RCC 7860 (cell line): ENCODE results near the gene OBSCN.
"Not testable (repeated sequence)": the region's sequence is repeated elsewhere in the genome, so short reads cannot be mapped to it uniquely, and the experiment has no call there.

Experiments
- DNase-seq: peaks from one replicate; pipeline ENCODE4 v3.0.0-alpha.2; 2015; ENCODE audit warnings: low spot score
- FAIRE-seq: peaks from 2 replicates; lab custom pipeline; 2012; peaks lifted over from hg19 to GRCh38; lab: Jason Lieb, UNC

The OBSCN gene

GRCh38 chr1:228256626-228257375 lies 49.0 kb downstream of the OBSCN start:
- FAIRE-seq: no peak

GRCh38 chr1:228258486-228258885 lies 50.6 kb downstream of the OBSCN start:
- FAIRE-seq: no peak
- no peak for DNase-seq

More at GRCh38 chr1:228256626-228257375, 49.0 kb downstream of the OBSCN start:
- DNase-seq: no peak

- DNase-seq (no peak), FAIRE-seq (no peak)
Observed at GRCh38 chr1:228259368-228259894, 51.6 kb downstream of the OBSCN start.

GRCh38 chr1:228259951-228260350 lies 52.1 kb downstream of the OBSCN start:
- no peak for DNase-seq
- FAIRE-seq: no peak

GRCh38 chr1:228261706-228262105 lies 53.9 kb downstream of the OBSCN start:
- DNase-seq (no peak), FAIRE-seq (no peak)

- DNase-seq (no peak), FAIRE-seq (no peak)
Observed at GRCh38 chr1:228262475-228262874, 54.6 kb downstream of the OBSCN start.

GRCh38 chr1:228263636-228264035 lies 55.8 kb downstream of the OBSCN start:
- DNase-seq: no peak
- no peak for FAIRE-seq

- DNase-seq (no peak), FAIRE-seq (no peak)
Observed at GRCh38 chr1:228264090-228264829, 56.4 kb downstream of the OBSCN start.

GRCh38 chr1:228265167-228265566 lies 57.3 kb downstream of the OBSCN start:
- no peak for DNase-seq
- FAIRE-seq: no peak

- DNase-seq (no peak), FAIRE-seq (no peak)
Observed at GRCh38 chr1:228267962-228268880, 60.4 kb downstream of the OBSCN start.

- no peak for DNase-seq
- no peak for FAIRE-seq
Observed at GRCh38 chr1:228268881-228269265, 61.0 kb downstream of the OBSCN start.

GRCh38 chr1:228269431-228269830 lies 61.6 kb downstream of the OBSCN start:
- not testable (repeated sequence) for FAIRE-seq, DNase-seq

GRCh38 chr1:228270032-228270431 lies 62.2 kb downstream of the OBSCN start:
- FAIRE-seq (no peak), DNase-seq (no peak)

- no peak for DNase-seq
- no peak for FAIRE-seq
Observed at GRCh38 chr1:228271701-228272251, 63.9 kb downstream of the OBSCN start.

GRCh38 chr1:228272331-228272791 lies 64.5 kb downstream of the OBSCN start:
- no peak for FAIRE-seq
- no peak for DNase-seq

- FAIRE-seq (no peak), DNase-seq (no peak)
Observed at GRCh38 chr1:228272831-228273571, 65.2 kb downstream of the OBSCN start.

- FAIRE-seq: no peak
- no peak for DNase-seq
Observed at GRCh38 chr1:228273720-228274451, 66.0 kb downstream of the OBSCN start.

GRCh38 chr1:228274452-228275178 lies 66.8 kb downstream of the OBSCN start:
- FAIRE-seq: no peak
- DNase-seq: no peak

GRCh38 chr1:228275179-228275429 lies 67.3 kb downstream of the OBSCN start:
- no peak for FAIRE-seq
- DNase-seq: no peak
